Measurements from ENCODE around the gene ARHGAP19. TPM values are rescaled to one million over a fixed set of nuclear protein-coding genes. Genes with fewer than 3 reads are reported as not detected.

The ARHGAP19 gene
- total and polyA plus RNA-seq, 2 of the 8 experiments (the other 6 are each of a cell fraction or from before 2014, with no cell fraction given) = 13.3 to 32.1 TPM

- Histone ChIP-seq H2BK20ac (ENCODE audit: low read length) (no peak overlapping the region), H3K9me3 (ENCODE audit: insufficient read depth in 2 of 2, low read depth in 1 of 2, low read length in 1 of 2) (no peaks in the 10 kb centered on the region), H2BK5ac (ENCODE audit: low read depth, low read length) (no peak overlapping the region), H3K14ac (ENCODE audit: insufficient read length) (no peak overlapping the region), H4K20me1 (replicated peaks in 1 of 2; ENCODE audit: control insufficient read depth in 1 of 2, insufficient read depth in 2 of 2, low read length in 2 of 2) (no peaks in the 10 kb centered on the region), H2AFZ (ENCODE audit: low read length) (peak overlapping the region; percentile 70; the same call in 1 of the 2 replicates), H3K27ac (ENCODE audit: low read depth, low read length) (no peak overlapping the region), H3K4me2 (ENCODE audit: insufficient read depth in 1 of 2, low read depth in 2 of 2, low read length in 2 of 2) (no peak overlapping the region), H4K91ac (replicated peaks; ENCODE audit: insufficient read length, low read length) (no peak overlapping the region), H4K5ac (ENCODE audit: insufficient read length, low read depth, low read length) (no peak overlapping the region), H2BK120ac (replicated peaks; ENCODE audit: low read depth, low read length) (no peak overlapping the region), H3K4me3 (ENCODE audit: extremely low read depth in 1 of 4, insufficient read depth in 2 of 4, low read depth in 3 of 4, low read length in 4 of 4) (no peak overlapping the region), H3K27me3 (replicated peaks in 1 of 4; ENCODE audit: control insufficient read depth in 3 of 4, extremely low read depth in 1 of 4, insufficient read depth in 3 of 4, low read length in 3 of 4) (no peaks in the 10 kb centered on the region), H3K23me2 (ENCODE audit: low read depth, low read length) (no peaks in the 10 kb centered on the region), H2AK5ac (ENCODE audit: low read depth, low read length) (no peak overlapping the region), H3K36me3 (ENCODE audit: control insufficient read depth in 2 of 4, insufficient read depth in 4 of 4, low read length in 3 of 4) (no peaks in the 10 kb centered on the region), H3K18ac (ENCODE audit: extremely low read depth, low read length) (no peak overlapping the region), H3K79me2 (ENCODE audit: control insufficient read depth in 1 of 2, insufficient read depth in 2 of 2, low read length in 2 of 2) (no peaks in the 10 kb centered on the region), H4K8ac (ENCODE audit: extremely low read depth, insufficient read depth, low read length) (no peak overlapping the region), H3K4ac (replicated peaks; ENCODE audit: insufficient read length, low read depth, low read length) (no peak overlapping the region), H3K79me1 (ENCODE audit: low read depth, low read length) (no peaks in the 10 kb centered on the region), H3K23ac (ENCODE audit: insufficient read length) (no peak overlapping the region), H2BK12ac (ENCODE audit: low read depth, low read length) (no peak overlapping the region), H3K9ac (replicated peaks in 1 of 4; ENCODE audit: extremely low read depth in 1 of 4, low read depth in 3 of 4, low read length in 3 of 4) (no peak overlapping the region), H2BK15ac (ENCODE audit: low read length) (no peak overlapping the region), H3K56ac (replicated peaks; ENCODE audit: insufficient read length, low read depth, low read length) (no peak overlapping the region), H3K4me1 (replicated peaks in 1 of 4; ENCODE audit: control insufficient read depth in 3 of 4, insufficient read depth in 4 of 4, low read length in 3 of 4) (no peaks in the 10 kb centered on the region)
- no peak for TF ChIP-seq HDAC6 (IDR thresholded peaks at IDR 0.05; ENCODE audit: low read depth, low read length)
- TF ChIP-seq SRF (IDR thresholded peaks at IDR 0.05; ENCODE audit: low read depth, low read length) = no peak
- TF ChIP-seq RFX5 (IDR thresholded peaks at IDR 0.05; ENCODE audit: borderline replicate concordance, low read depth, low read length) = no peak
- TF ChIP-seq CBX5 (IDR thresholded peaks at IDR 0.05; ENCODE audit: low read depth, low read length) = no peak
- TF ChIP-seq MAX (IDR thresholded peaks at IDR 0.05) = no peak
- TF ChIP-seq ZNF274 (IDR thresholded peaks at IDR 0.05; ENCODE audit: borderline replicate concordance, extremely low read depth, low read length) = no peak
- no peak for FAIRE-seq
- 89% methylated on average over 3 of the region's 3 CpGs; no CpG with 5 or more reads in 1 of the 2 experiments for WGBS, 2 experiments (ENCODE audit: extremely low coverage in 1 of 2, insufficient coverage in 1 of 2, insufficient read length in 1 of 2, insufficient replicate concordance in 2 of 2, low coverage in 1 of 2, low lambda C conversion rate in 2 of 2, missing lambda C conversion rate in 1 of 2)
- POLR2A ChIA-PET (ENCODE audit: partially characterized antibody) = interaction anchor here (0.6 to 1.7 kb wide), 2 partner anchors 10 to 33 kb away, joined by 3 read pairs; no protein-coding TSS in a partner anchor
- CTCF ChIA-PET (ENCODE audit: partially characterized antibody) = interaction anchor here (0.6 to 2.3 kb wide), 5 partner anchors 28 to 990 kb away, joined by 3 to 6 read pairs (median 3); no protein-coding TSS in a partner anchor
- no peak for DNase-seq (ENCODE audit: low read depth in 1 of 2, low spot score in 2 of 2)
These were observed 5.8 kb upstream of the ARHGAP19 start for GRCh38 chr10:97298223-97298571.
